ENCODE data around the gene NCKAP5. TPM values are rescaled to one million over a fixed set of nuclear protein-coding genes. Genes with fewer than 3 reads are reported as not detected.

Gene NCKAP5
- total and polyA plus RNA-seq, 2 of the 8 experiments (the other 6 are each of a cell fraction or from before 2014, with no cell fraction given): 0.27 to 0.86 TPM

DNA sequence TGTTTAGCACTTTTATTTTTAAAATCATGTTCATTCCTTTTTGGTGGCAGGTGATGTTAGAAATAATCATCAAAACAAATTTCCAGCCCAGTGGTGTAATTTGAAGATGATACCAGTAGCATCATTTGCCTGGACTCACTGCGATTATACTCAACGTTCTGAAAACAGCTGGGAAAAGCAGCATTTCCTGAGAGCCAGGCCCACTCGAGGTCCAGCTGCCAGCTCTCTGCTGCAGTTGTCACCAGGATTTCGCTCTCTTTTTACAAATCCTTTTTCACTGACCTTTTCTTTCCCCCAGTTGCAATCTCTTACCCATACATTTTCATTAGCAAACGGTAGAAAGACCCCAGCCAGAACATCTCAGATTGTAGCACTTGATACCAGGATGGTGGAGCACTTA is 787.6 kb downstream of the NCKAP5 start:
- H3K23me2 ChIP-seq (ENCODE audit: low read depth, low read length): no peaks in the 10 kb centered on the region
- H3K27ac ChIP-seq (ENCODE audit: low read depth, low read length): no peak overlapping the region
- no peak overlapping the region for H3K14ac ChIP-seq (ENCODE audit: insufficient read length)
- no peak overlapping the region for H3K4ac ChIP-seq (replicated peaks; ENCODE audit: insufficient read length, low read depth, low read length)
- ChIA-PET POLR2A (ENCODE audit: partially characterized antibody) (no interaction called here), CTCF (ENCODE audit: partially characterized antibody) (interaction anchor here (1.1 kb wide), 1 partner anchor 18 kb away, joined by 3 read pairs; no protein-coding TSS in a partner anchor)
- no peak overlapping the region for H2BK20ac ChIP-seq (ENCODE audit: low read length)
- no peak overlapping the region for H2AK5ac ChIP-seq (ENCODE audit: low read depth, low read length)
- no peak overlapping the region for H3K18ac ChIP-seq (ENCODE audit: extremely low read depth, low read length)
- H4K5ac ChIP-seq (ENCODE audit: insufficient read length, low read depth, low read length): no peak overlapping the region
- no peak overlapping the region for H4K91ac ChIP-seq (replicated peaks; ENCODE audit: insufficient read length, low read length)
- no peaks in the 10 kb centered on the region for H3K79me1 ChIP-seq (ENCODE audit: low read depth, low read length)
- no peak overlapping the region for H2BK120ac ChIP-seq (replicated peaks; ENCODE audit: low read depth, low read length)
- no peaks in the 10 kb centered on the region for H3K9me3 ChIP-seq (ENCODE audit: insufficient read depth in 2 of 2, low read depth in 1 of 2, low read length in 1 of 2)
- H3K36me3 ChIP-seq (ENCODE audit: control insufficient read depth in 2 of 4, insufficient read depth in 4 of 4, low read length in 3 of 4): no peaks in the 10 kb centered on the region
- H2BK12ac ChIP-seq (ENCODE audit: low read depth, low read length): no peak overlapping the region
- H3K56ac ChIP-seq (replicated peaks; ENCODE audit: insufficient read length, low read depth, low read length): no peak overlapping the region
- H2BK15ac ChIP-seq (ENCODE audit: low read length): no peak overlapping the region
- H3K4me2 ChIP-seq (ENCODE audit: insufficient read depth in 1 of 2, low read depth in 2 of 2, low read length in 2 of 2): no peak overlapping the region
- H4K8ac ChIP-seq (ENCODE audit: extremely low read depth, insufficient read depth, low read length): no peak overlapping the region
- FAIRE-seq (no peak), DNase-seq (ENCODE audit: low read depth in 1 of 2, low spot score in 2 of 2) (no peak)
- peak overlapping the region; percentile 8; the same call in 1 of the 2 replicates for H2AFZ ChIP-seq (ENCODE audit: low read length)
- no peaks in the 10 kb centered on the region for H4K20me1 ChIP-seq (replicated peaks in 1 of 2; ENCODE audit: control insufficient read depth in 1 of 2, insufficient read depth in 2 of 2, low read length in 2 of 2)
- 89% methylated on average over 5 of the region's 5 CpGs; no CpG with 5 or more reads in 1 of the 2 experiments for WGBS, 2 experiments (ENCODE audit: extremely low coverage in 1 of 2, insufficient coverage in 1 of 2, insufficient read length in 1 of 2, insufficient replicate concordance in 2 of 2, low coverage in 1 of 2, low lambda C conversion rate in 2 of 2, missing lambda C conversion rate in 1 of 2)
- no peaks in the 10 kb centered on the region for H3K27me3 ChIP-seq (replicated peaks in 1 of 4; ENCODE audit: control insufficient read depth in 3 of 4, extremely low read depth in 1 of 4, insufficient read depth in 3 of 4, low read length in 3 of 4)
- no peak overlapping the region for H3K23ac ChIP-seq (ENCODE audit: insufficient read length)
- H3K9ac ChIP-seq (replicated peaks in 1 of 4; ENCODE audit: extremely low read depth in 1 of 4, low read depth in 3 of 4, low read length in 3 of 4): no peak overlapping the region
- H3K4me1 ChIP-seq (replicated peaks in 1 of 4; ENCODE audit: control insufficient read depth in 3 of 4, insufficient read depth in 4 of 4, low read length in 3 of 4): peaks cover 0 to 2% (median 0%) of the 10 kb centered on the region in 4 experiments; a peak in 1 of 7 replicates
- H3K4me3 ChIP-seq (ENCODE audit: extremely low read depth in 1 of 4, insufficient read depth in 2 of 4, low read depth in 3 of 4, low read length in 4 of 4): no peak overlapping the region
- H2BK5ac ChIP-seq (ENCODE audit: low read depth, low read length): no peak overlapping the region
- no peaks in the 10 kb centered on the region for H3K79me2 ChIP-seq (ENCODE audit: control insufficient read depth in 1 of 2, insufficient read depth in 2 of 2, low read length in 2 of 2)
- TF ChIP-seq, protein P1, sequence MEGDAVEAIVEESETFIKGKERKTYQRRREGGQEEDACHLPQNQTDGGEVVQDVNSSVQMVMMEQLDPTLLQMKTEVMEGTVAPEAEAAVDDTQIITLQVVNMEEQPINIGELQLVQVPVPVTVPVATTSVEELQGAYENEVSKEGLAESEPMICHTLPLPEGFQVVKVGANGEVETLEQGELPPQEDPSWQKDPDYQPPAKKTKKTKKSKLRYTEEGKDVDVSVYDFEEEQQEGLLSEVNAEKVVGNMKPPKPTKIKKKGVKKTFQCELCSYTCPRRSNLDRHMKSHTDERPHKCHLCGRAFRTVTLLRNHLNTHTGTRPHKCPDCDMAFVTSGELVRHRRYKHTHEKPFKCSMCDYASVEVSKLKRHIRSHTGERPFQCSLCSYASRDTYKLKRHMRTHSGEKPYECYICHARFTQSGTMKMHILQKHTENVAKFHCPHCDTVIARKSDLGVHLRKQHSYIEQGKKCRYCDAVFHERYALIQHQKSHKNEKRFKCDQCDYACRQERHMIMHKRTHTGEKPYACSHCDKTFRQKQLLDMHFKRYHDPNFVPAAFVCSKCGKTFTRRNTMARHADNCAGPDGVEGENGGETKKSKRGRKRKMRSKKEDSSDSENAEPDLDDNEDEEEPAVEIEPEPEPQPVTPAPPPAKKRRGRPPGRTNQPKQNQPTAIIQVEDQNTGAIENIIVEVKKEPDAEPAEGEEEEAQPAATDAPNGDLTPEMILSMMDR (IDR thresholded peaks at IDR 0.05; ENCODE audit: control extremely low read depth in 1 of 3, insufficient read depth in 1 of 3, low read depth in 1 of 3, low read length in 3 of 3): no peak
- no peak for TF ChIP-seq SUZ12 (IDR thresholded peaks at IDR 0.05; ENCODE audit: low read length)
- no peak for TF ChIP-seq EZH2 (IDR thresholded peaks at IDR 0.05; ENCODE audit: low read depth, low read length, severe bottlenecking)
- TF ChIP-seq ZNF274 (IDR thresholded peaks at IDR 0.05; ENCODE audit: borderline replicate concordance, extremely low read depth, low read length): no peak
- TF ChIP-seq CEBPB (IDR thresholded peaks at IDR 0.05; ENCODE audit: low read depth, low read length): no peak
- no peak for TF ChIP-seq RAD21 (IDR thresholded peaks at IDR 0.05 in 1 of 2, conservative IDR thresholded peaks at IDR 0.05 in 1 of 2; ENCODE audit: low read depth in 2 of 2, low read length in 2 of 2)
- TF ChIP-seq KDM4A (IDR thresholded peaks at IDR 0.05; ENCODE audit: low read depth, low read length, severe bottlenecking): no peak
- TF ChIP-seq EP300 (IDR thresholded peaks at IDR 0.05; ENCODE audit: borderline replicate concordance in 1 of 2, low read depth in 2 of 2, low read length in 2 of 2): no peak
- no peak for TF ChIP-seq BCL11A (IDR thresholded peaks at IDR 0.05; ENCODE audit: low read depth in 2 of 2, low read length in 2 of 2)
- TF ChIP-seq YY1 (IDR thresholded peaks at IDR 0.05; ENCODE audit: low read depth, low read length): no peak
- TF ChIP-seq NRF1 (IDR thresholded peaks at IDR 0.05; ENCODE audit: low read depth, low read length): no peak
